Gastroesophageal sphincter (tissue), 3 donors: ENCODE measurements around the gene NHERF2.

Experiments used
- CTCF ChIP-seq, 4 experiments: fragments of 200-600 bp in 2 of 4; fragments of 450-650 bp in 2 of 4; sonication (generic) in 1 of 4; IDR thresholded peaks; one replicate each; pipeline ENCODE4 v1.5.1; 2017 to 2019; ENCODE audit warnings: antibody characterized with exemption in 4 of 4, mild to moderate bottlenecking in 2 of 4, moderate library complexity in 2 of 4
- POLR2A ChIP-seq, 2 donors: fragments of 450-650 bp; IDR thresholded peaks; one replicate each; pipeline ENCODE4 v1.6.1; 2017; ENCODE audit warnings: antibody characterized with exemption in 2 of 2, mild to moderate bottlenecking in 2 of 2, moderate library complexity in 1 of 2
- POLR2AphosphoS5 ChIP-seq: sonication (generic); formaldehyde crosslinking; IDR thresholded peaks from one replicate; pipeline ENCODE4 v1.6.1; 2017; ENCODE audit warnings: antibody characterized with exemption

GRCh38 chr16:2063861-2064260, 37.2 kb downstream of the NHERF2 start:
- TF ChIP-seq CTCF (IDR thresholded peaks at IDR 0.05) (no peak), POLR2A (IDR thresholded peaks at IDR 0.05) (no peak), POLR2AphosphoS5 (no peak)
